Activated naive CD8-positive, alpha-beta T cell (primary cell): ENCODE measurements around the gene BEAN1.
A peak's percentile ranks its signal among the peaks of the same experiment; 100 is the strongest.

Experiments used
- H3K27ac Mint-ChIP-seq: one replicate; pipeline ENCODE4 v1.8.0; 2021; ENCODE audit warnings: mixed read lengths
- H3K27me3 Mint-ChIP-seq: one replicate; pipeline ENCODE4 v1.8.0; 2021; ENCODE audit warnings: mixed read lengths
- H3K36me3 Mint-ChIP-seq: one replicate; pipeline ENCODE4 v1.8.0; 2021; ENCODE audit warnings: mixed read lengths
- H3K4me1 Mint-ChIP-seq: one replicate; pipeline ENCODE4 v1.8.0; 2021; ENCODE audit warnings: low read depth, mixed read lengths
- H3K4me3 Mint-ChIP-seq: one replicate; pipeline ENCODE4 v1.8.0; 2021; ENCODE audit warnings: mild to moderate bottlenecking, mixed read lengths
- H3K9me3 Mint-ChIP-seq: one replicate; pipeline ENCODE4 v1.8.0; 2021; ENCODE audit warnings: low read depth, mixed read lengths

BEAN1 gene

GRCh38 chr16:66474750-66475199 lies 47.7 kb downstream of the BEAN1 start:
- H3K27ac Mint-ChIP-seq, result peak overlapping the region; percentile 79
- H3K4me3 Mint-ChIP-seq, result peak overlapping the region; percentile 33
- H3K4me1 Mint-ChIP-seq, result peaks cover 24% of the 10 kb centered on the region

DNA sequence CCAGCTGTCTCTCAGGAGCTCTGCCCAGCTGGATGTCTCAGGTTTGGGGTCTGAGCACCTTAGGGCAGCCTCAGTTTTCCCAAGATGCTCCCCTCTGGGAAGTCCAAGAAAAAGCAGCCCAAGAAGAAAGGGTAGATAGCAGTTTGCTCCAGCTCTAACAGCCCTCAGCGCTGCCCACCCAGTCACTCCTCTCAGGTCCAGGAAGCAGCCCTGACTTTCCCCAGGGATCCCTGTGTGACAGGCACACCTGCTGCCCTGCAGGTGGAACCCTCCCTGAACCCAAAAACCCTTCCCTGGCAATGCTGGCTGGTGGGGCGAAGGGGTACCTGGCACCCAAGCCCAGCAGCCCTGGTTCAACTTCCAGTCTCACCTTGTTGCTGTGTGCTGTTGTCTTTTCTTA lies 48.1 kb downstream of the BEAN1 start:
- Mint-ChIP-seq H3K4me3 (no peak overlapping the region), H3K9me3 (no peaks in the 10 kb centered on the region), H3K27ac (no peak overlapping the region)

More at GRCh38 chr16:66474750-66475199, 47.7 kb downstream of the BEAN1 start:
- H3K27me3 Mint-ChIP-seq, result no peaks in the 10 kb centered on the region
- no peaks in the 10 kb centered on the region for H3K36me3 Mint-ChIP-seq
- H3K9me3 Mint-ChIP-seq, result no peaks in the 10 kb centered on the region

GRCh38 chr16:66476328-66477027 lies 49.4 kb downstream of the BEAN1 start:
- no peaks in the 10 kb centered on the region for H3K9me3 Mint-ChIP-seq
- H3K4me1 Mint-ChIP-seq, result peaks cover 24% of the 10 kb centered on the region
- no peaks in the 10 kb centered on the region for H3K36me3 Mint-ChIP-seq
- H3K27ac Mint-ChIP-seq, result no peak overlapping the region
- no peak overlapping the region for H3K4me3 Mint-ChIP-seq
- no peaks in the 10 kb centered on the region for H3K27me3 Mint-ChIP-seq

More for the DNA sequence above, 48.1 kb downstream of the BEAN1 start:
- Mint-ChIP-seq H3K36me3 (no peaks in the 10 kb centered on the region), H3K27me3 (no peaks in the 10 kb centered on the region), H3K4me1 (peaks cover 24% of the 10 kb centered on the region)

DNA sequence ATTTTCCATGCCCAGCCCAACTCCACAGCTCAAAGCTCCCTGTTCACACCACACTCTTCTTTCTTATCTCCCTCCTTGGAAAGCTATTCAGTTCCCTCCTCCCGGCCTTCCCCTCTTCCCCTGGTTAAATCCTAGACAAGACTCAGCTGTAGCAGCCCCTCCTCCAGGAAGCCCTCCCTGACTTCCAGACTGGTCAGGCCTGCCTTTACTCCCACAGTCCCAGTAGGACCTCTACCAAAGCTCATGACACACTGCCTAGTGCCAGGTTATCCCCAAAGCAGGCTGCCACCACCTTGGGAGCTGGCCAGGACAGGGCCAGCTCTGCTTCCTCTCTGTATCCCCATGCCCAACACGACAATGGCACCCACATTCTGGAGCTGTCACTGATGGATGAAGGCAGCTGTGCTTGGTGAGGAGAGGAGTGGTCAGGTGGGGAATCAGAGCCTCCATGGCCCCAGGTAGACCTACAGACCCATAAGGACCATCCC lies 50.0 kb downstream of the BEAN1 start:
- peaks cover 24% of the 10 kb centered on the region for H3K4me1 Mint-ChIP-seq
- no peak overlapping the region for H3K27ac Mint-ChIP-seq
- H3K9me3 Mint-ChIP-seq, result no peaks in the 10 kb centered on the region
- H3K36me3 Mint-ChIP-seq, result no peaks in the 10 kb centered on the region
- no peak overlapping the region for H3K4me3 Mint-ChIP-seq
- no peaks in the 10 kb centered on the region for H3K27me3 Mint-ChIP-seq

DNA sequence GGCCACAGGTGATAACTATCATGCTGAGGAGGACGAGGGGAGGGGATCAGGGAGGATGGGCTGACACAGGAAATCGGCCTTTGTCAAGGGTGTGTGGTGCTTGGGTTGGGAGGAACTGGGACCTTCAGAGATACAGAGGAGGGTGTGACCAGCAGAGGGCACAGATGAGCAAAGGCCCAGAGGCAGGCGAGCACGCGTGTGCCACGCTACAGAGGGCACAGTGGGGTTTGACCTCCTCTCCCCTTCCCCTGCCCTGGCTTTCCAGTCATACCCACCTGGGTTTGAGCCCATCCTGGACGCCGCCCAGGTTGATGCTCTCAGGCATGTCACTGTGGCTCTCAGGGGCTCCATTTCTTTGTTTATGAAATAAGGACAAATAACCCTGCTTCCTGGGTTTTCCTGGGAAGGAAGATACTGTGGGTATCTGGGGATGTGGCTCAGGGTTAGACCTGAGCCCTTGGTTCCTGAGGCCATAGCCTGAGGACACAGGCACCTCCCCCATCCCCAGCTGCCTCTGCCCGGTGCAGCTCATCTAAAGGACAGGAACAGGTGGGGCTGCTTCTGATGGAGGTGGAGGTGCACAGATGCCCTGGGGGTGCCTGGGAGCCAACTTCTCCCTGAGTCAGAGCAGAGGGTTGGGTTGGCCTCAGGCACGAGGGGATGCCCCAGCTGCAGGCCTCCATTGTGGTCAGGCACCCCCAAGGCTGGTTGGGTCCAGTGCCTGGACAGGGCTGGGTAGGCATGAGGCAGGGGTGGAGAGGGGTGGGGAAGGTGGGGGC lies 51.8 kb downstream of the BEAN1 start:
- Mint-ChIP-seq H3K27ac (peak overlapping the region; percentile 67), H3K4me3 (no peak overlapping the region), H3K36me3 (no peaks in the 10 kb centered on the region), H3K4me1 (peaks cover 32% of the 10 kb centered on the region), H3K9me3 (no peaks in the 10 kb centered on the region), H3K27me3 (no peaks in the 10 kb centered on the region)

- no peak overlapping the region for H3K4me3 Mint-ChIP-seq
- no peaks in the 10 kb centered on the region for H3K9me3 Mint-ChIP-seq
- H3K4me1 Mint-ChIP-seq, result peaks cover 26% of the 10 kb centered on the region
- peak overlapping the region; percentile 28 for H3K27ac Mint-ChIP-seq
- H3K36me3 Mint-ChIP-seq, result no peaks in the 10 kb centered on the region
- no peaks in the 10 kb centered on the region for H3K27me3 Mint-ChIP-seq
Observed at GRCh38 chr16:66479661-66480264, 52.7 kb downstream of the BEAN1 start.

- Mint-ChIP-seq H3K4me3 (no peak overlapping the region), H3K27ac (peak overlapping the region; percentile 28), H3K27me3 (no peaks in the 10 kb centered on the region), H3K36me3 (no peaks in the 10 kb centered on the region), H3K9me3 (no peaks in the 10 kb centered on the region), H3K4me1 (peaks cover 20% of the 10 kb centered on the region)
Observed at GRCh38 chr16:66480265-66481080, 53.4 kb downstream of the BEAN1 start.

DNA sequence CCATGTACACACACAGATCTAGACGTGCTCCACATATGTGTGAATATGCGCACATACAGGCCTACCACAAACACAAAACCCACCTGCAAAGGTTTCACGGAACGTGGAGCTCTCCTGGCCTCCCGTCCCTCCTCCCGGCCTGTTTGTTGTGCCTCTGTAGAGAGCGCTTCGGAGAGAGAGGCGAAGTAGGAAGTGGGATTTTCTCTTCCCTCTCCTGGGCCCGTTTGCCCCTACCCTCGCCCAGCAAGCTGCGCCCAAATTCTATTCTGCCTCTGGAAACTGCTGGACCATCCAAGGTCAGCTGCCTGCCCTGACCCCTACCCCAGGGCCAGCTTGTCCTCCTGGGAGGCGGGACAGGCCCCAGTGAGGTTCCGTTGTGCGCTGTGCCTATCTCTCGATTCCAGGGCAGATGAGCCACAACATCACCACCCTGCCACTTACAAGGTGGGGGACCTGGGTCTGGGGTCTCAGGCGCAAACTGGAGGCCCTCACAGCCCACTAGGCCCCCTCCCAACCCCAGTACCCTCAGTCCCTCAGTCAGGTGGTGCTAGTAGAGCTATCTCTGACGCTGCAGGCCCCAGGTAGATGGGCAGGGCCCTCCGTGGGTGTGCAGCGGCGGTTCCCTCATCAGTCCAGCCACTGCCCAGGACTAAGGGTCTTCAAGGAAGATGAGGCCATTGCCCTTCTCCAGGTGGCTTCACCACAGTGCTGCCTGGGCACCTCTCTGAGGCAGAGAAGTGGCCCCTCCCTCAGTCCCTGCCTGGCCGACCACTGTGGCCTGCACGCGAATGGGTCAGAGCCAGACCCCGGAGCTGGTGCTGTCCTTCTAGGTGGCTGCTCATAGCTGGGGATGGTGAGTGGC lies 54.2 kb downstream of the BEAN1 start:
- Mint-ChIP-seq H3K4me1 (peaks cover 17% of the 10 kb centered on the region), H3K36me3 (no peaks in the 10 kb centered on the region), H3K27ac (no peak overlapping the region), H3K4me3 (no peak overlapping the region), H3K27me3 (no peaks in the 10 kb centered on the region), H3K9me3 (no peaks in the 10 kb centered on the region)

DNA sequence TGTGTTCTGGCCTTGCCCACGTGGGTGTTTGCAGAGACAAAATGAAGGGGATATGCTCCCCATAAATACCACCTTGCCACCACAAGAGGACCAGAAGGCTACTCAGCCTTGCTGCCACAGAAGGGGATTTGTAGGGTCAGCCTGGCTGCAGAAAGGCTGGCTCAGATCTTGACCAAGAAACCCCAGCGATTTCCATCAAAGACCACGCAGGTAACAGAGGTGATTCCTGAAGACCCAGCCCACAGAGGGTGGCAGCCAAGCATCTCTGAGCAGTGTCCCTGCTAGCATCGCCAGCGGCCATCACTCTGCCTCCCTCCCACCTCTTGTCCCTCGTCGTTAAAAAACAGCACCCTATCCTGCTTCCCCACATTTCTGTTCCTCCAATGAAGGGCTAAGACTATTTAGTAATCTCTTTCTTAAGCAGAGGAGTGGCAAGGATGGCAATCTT lies 54.9 kb downstream of the BEAN1 start:
- Mint-ChIP-seq H3K27me3 (no peaks in the 10 kb centered on the region), H3K36me3 (no peaks in the 10 kb centered on the region), H3K27ac (no peak overlapping the region), H3K4me1 (peaks cover 17% of the 10 kb centered on the region), H3K9me3 (no peaks in the 10 kb centered on the region), H3K4me3 (no peak overlapping the region)

GRCh38 chr16:66483689-66484452 lies 56.8 kb downstream of the BEAN1 start:
- H3K27ac Mint-ChIP-seq, result no peak overlapping the region

DNA sequence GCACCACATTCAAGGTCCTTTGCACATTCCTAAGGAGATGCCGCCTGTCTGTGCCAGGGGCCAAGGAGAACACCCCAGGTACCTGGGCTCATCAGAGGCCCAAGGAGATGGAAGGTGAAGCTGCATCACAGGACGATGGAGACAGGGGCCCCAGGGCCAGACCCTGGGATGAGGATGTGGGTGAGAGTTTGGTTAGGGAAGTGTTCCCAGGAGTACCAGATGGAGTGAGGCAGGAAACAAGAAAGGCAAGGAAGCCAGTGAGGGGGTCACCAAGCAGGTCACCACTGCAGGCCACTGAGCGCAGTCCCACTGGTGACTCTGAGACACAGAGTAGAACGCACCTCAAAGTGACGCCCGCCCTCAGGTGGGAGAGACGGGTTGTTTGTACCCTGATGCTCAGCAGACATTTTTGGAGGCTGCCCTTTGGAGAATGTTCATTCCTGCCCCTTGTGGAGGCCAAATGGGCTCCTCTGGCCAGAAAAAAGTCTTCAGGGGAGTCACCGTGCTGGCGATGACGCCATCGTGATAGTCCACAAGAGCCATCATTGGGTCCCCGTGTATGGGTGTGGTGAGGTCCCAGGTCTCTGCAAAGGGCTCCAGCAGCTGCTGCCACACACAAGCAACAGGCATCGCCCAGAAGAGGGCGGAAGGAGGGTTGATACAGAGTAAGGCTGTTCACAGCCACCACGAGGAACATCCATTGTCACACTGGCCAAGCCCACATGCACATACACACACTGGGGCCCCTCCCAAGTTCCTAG lies 57.5 kb downstream of the BEAN1 start:
- H3K9me3 Mint-ChIP-seq, result no peaks in the 10 kb centered on the region
- no peaks in the 10 kb centered on the region for H3K27me3 Mint-ChIP-seq
- H3K4me1 Mint-ChIP-seq, result peaks cover 11% of the 10 kb centered on the region
- no peak overlapping the region for H3K27ac Mint-ChIP-seq
- no peak overlapping the region for H3K4me3 Mint-ChIP-seq
- H3K36me3 Mint-ChIP-seq, result no peaks in the 10 kb centered on the region

More at GRCh38 chr16:66483689-66484452, 56.8 kb downstream of the BEAN1 start:
- no peaks in the 10 kb centered on the region for H3K36me3 Mint-ChIP-seq
- H3K27me3 Mint-ChIP-seq, result no peaks in the 10 kb centered on the region
- peaks cover 13% of the 10 kb centered on the region for H3K4me1 Mint-ChIP-seq
- H3K9me3 Mint-ChIP-seq, result no peaks in the 10 kb centered on the region
- H3K4me3 Mint-ChIP-seq, result no peak overlapping the region

DNA sequence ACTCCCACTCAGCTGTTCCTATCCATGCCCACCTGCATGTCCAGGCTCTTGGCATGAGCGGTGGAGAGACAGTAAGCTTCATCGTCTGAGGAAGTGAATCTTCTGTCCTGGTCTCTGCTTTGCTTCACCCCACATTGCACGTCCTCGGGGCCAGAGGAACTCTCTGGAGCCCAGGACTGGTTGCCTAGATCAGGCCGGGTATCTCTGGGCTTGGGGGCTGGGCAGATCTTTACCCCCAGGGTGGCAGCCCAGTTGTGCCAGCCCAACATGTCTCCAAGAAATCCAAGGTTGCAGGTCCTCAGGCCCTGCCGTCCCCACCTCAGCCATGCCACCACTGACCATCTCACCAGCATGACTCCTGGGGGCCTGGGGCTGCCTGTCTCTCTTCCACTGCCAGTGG lies 58.3 kb downstream of the BEAN1 start:
- H3K4me3 Mint-ChIP-seq, result no peak overlapping the region
- no peaks in the 10 kb centered on the region for H3K9me3 Mint-ChIP-seq
- H3K4me1 Mint-ChIP-seq, result peaks cover 11% of the 10 kb centered on the region
- no peaks in the 10 kb centered on the region for H3K36me3 Mint-ChIP-seq
- H3K27ac Mint-ChIP-seq, result no peak overlapping the region
- no peaks in the 10 kb centered on the region for H3K27me3 Mint-ChIP-seq
